KOPT-K1 (cell line): ENCODE measurements around the gene LRIT1.
"Not testable (repeated sequence)": the region's sequence is repeated elsewhere in the genome, so short reads cannot be mapped to it uniquely, and the experiment has no call there.

ENCODE experiments used
- H3K27ac ChIP-seq: fragments of 200-600 bp; sonication (generic); 2 replicates; pipeline ENCODE4 v1.5.1; 2016; ENCODE audit warnings: antibody characterized with exemption, mild to moderate bottlenecking, low read depth, low read length; ENCODE audit not compliant: poor library complexity, severe bottlenecking
- H3K36me3 ChIP-seq: fragments of 200-600 bp; sonication (generic); 2 replicates; pipeline ENCODE4 v1.5.1; 2017; ENCODE audit warnings: antibody characterized with exemption, mild to moderate bottlenecking, low read length, moderate library complexity; ENCODE audit not compliant: insufficient read depth
- H3K9me3 ChIP-seq: fragments of 200-600 bp; sonication (generic); 2 replicates; pipeline ENCODE4 v1.5.1; 2017; ENCODE audit warnings: antibody characterized with exemption, low read length, mild to moderate bottlenecking; ENCODE audit not compliant: insufficient read depth, poor library complexity, severe bottlenecking

The LRIT1 gene, protein sequence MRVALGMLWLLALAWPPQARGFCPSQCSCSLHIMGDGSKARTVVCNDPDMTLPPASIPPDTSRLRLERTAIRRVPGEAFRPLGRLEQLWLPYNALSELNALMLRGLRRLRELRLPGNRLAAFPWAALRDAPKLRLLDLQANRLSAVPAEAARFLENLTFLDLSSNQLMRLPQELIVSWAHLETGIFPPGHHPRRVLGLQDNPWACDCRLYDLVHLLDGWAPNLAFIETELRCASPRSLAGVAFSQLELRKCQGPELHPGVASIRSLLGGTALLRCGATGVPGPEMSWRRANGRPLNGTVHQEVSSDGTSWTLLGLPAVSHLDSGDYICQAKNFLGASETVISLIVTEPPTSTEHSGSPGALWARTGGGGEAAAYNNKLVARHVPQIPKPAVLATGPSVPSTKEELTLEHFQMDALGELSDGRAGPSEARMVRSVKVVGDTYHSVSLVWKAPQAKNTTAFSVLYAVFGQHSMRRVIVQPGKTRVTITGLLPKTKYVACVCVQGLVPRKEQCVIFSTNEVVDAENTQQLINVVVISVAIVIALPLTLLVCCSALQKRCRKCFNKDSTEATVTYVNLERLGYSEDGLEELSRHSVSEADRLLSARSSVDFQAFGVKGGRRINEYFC

DNA sequence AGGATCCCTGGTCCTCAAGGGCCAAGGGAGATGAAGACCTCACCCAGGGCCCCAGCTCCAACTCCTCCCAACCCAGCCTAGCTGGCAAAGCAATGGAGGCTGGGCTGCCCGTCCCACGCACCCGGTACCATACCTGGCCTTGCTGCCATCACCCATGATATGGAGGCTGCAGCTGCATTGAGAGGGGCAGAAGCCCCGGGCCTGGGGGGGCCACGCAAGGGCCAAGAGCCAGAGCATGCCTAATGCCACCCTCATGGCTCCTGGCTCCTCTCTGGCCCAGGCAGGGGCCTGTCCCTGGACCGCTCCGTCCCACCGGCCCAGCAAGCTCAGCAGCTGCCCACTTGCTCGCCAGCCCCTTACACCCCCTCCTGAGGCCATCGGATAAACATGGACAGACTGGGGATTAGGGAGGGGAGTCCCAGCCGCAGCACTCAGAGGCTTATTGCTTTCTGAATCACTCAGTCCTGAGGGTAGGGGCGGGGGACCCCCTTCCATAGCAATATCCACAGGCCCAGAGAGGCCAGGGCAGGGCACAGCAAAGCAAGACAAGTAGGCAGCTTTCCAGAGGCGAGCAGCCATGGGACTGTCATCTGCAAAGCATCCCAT lies at the start of gene LRIT1:
Gene LRIT1, minus strand, starts transcription at position 362 of the 606 bp plus-strand sequence. Its CDS starts 107 bp downstream, at position 255.
- Histone ChIP-seq H3K9me3 (no peaks in the 10 kb centered on the region), H3K36me3 (no peaks in the 10 kb centered on the region)

DNA sequence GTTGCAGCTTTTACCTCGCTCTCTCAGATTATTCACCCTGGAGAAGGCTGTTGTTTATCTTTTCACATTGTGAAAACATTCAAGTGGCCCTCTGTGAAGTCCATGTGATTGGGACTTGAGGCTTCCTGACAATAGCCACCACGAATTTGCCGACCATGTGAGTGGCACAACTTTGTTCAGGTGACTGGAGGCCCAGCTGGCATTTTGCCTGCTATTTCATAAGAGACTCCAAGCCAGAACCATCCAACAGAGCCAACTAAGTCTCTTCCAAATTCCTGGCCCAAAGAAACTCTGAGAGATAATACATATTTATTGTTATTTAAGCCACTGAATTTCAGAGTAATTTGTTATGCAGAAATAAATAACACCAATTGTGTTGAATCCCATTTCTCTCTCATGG lies 48.9 kb upstream of the LRIT1 start:
- Histone ChIP-seq H3K27ac (no peak overlapping the region), H3K36me3 (no peaks in the 10 kb centered on the region), H3K9me3 (no peaks in the 10 kb centered on the region)

More for the DNA sequence above, at the start of gene LRIT1:
- no peak within 1 kb of the TSS for H3K27ac ChIP-seq

DNA sequence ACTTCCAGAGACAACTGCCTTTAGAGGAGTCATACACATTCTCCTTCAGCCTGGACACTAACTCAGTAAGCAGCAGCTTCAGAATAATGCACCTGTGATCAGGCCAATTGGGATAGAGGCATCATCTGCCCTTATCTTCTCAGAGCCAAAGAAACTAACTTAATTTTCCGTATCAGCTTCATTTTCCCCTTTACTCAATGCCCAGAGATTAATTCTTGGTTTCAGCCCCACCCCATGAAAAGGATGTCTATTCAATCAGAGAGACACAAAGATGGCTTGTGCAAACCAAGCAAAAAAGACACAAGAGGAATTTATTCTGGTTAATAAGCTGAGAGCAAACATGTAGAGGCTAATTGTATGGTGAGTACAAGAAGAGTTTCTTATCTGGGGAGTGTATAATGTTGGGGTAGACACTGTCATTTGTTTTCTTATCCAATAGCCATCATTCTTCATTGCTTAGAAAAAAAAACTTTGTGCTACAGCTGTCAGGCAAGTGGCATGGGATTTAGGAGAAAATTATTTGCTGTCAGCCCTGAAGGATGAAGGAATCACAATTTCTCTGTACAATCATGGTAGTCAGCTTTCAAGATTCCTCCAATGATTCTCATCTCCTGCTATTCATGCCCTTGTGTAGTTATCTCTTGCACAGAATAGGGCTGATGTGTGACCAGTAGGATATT lies 48.3 kb upstream of the LRIT1 start:
- Histone ChIP-seq H3K9me3 (no peaks in the 10 kb centered on the region), H3K36me3 (no peaks in the 10 kb centered on the region), H3K27ac (no peak overlapping the region)

DNA sequence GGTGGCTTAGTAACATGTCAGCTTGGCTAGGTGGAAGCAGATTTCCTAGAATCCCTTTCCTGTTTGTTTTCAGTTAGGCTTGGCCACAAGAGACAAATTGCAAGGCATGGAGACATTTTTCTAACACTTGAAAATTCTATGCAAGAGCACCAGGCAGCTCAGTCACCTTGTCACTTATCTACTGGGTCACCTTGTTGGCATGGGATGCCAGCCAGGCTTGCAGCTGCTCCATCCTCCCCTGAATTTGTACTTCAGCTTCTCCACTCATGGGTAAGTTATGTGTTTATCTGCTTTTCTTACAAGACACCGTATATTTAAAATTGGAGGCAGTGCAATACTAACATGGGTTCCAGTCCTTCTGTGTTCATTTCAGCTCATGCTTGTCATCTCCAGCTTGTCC lies 46.8 kb upstream of the LRIT1 start:
- no peaks in the 10 kb centered on the region for H3K36me3 ChIP-seq
- H3K27ac ChIP-seq: no peak overlapping the region
- no peaks in the 10 kb centered on the region for H3K9me3 ChIP-seq

DNA sequence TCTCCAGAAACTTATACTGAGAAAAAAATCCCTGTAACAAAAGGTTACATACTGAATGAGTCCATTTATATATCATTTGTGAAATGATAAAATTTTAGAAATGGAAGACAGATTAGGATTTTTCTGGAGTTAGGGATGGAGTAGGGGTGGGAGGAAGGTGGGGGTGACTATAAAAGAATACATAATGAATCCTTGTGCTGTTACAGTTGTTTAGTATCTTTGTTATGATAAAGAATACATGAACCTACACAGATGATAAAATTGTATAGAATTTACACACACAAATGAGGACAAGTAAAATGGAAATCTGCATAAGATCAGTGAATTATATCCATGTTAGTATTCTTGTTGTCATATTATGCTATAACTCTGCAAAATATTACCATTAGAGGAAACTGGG lies 45.3 kb upstream of the LRIT1 start:
- Histone ChIP-seq H3K9me3 (no peaks in the 10 kb centered on the region), H3K27ac (no peak overlapping the region), H3K36me3 (no peaks in the 10 kb centered on the region)

DNA sequence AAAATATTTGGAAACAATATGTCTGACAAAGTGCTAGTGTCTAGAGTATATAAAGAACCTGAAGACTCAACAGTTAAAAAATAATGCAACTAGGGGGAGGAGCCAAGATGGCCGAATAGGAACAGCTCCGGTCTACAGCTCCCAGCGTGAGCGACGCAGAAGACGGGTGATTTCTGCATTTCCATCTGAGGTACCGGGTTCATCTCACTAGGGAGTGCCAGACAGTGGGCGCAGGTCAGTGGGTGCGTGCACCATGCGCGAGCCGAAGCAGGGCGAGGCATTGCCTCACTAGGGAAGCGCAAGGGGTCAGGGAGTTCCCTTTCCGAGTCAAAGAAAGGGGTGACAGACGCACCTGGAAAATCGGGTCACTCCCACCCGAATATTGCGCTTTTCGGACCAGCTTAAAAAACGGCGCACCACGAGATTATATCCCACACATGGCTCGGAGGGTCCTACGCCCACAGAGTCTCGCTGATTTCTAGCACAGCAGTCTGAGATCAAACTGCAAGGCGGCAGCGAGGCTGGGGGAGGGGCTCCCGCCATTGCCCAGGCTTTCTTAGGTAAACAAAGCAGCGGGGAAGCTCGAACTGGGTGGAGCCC lies 38.6 kb upstream of the LRIT1 start:
- H3K9me3 ChIP-seq, H3K36me3 ChIP-seq, H3K27ac ChIP-seq: not testable (repeated sequence)

DNA sequence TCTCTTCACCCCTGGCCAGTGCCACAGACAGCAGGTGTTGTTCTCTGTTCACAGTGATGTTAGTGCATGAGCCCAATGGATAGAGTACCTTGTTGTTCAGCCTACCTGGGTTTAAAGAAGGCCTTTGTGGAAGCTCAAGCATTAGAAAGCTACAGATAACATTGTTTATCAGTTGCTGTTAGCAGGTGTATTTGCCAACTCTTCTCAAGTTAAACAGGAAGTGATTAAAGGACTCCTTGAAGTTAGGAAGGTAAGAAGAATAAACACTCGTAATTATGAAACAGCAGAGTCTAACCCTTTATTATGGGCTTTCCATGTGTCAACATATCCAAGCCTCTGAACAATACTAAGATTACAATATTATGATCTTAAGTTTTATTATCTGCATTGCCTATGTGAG lies 29.4 kb upstream of the LRIT1 start:
- Histone ChIP-seq H3K36me3 (no peaks in the 10 kb centered on the region), H3K9me3 (no peaks in the 10 kb centered on the region), H3K27ac (no peak overlapping the region)

DNA sequence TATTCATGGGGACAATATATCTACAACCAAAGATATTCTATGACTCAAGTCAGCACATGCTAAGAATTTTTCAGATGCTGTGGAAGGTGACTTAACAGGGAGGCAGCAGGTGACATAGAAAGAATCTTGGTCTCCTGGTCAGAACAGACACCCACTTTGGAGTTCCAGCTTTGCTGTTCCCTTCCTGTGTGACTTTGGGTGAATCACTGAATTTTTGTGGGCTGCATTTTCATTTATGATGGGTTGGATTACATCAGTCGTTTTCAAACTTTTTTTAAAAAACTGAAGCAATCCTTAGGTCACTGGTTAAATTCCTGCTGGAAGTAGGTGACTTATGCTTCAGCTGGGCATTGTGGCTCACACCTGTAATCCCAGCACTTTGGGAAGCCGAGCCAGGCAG lies 28.4 kb upstream of the LRIT1 start:
- Histone ChIP-seq H3K27ac (no peak overlapping the region), H3K9me3 (no peaks in the 10 kb centered on the region), H3K36me3 (no peaks in the 10 kb centered on the region)

DNA sequence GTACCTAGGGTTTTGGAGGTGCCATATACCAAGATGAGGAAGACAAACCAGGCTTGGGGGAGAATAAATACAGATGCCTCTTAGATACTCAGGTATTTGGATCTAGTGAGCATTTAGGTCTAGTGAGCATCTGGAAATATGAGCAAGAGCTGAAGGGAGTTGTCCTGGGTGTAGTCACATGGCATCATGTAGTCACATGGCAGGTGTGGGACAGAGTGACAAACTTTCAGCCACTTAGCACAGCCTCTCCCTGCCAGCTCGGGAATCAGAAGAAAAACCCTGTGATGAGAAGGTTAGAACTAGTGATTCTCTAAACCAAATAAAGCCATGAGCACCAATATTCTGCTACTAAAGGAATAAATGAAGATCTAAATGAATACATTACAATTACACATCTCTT lies 27.8 kb upstream of the LRIT1 start:
- Histone ChIP-seq H3K27ac (no peak overlapping the region), H3K36me3 (no peaks in the 10 kb centered on the region), H3K9me3 (no peaks in the 10 kb centered on the region)

DNA sequence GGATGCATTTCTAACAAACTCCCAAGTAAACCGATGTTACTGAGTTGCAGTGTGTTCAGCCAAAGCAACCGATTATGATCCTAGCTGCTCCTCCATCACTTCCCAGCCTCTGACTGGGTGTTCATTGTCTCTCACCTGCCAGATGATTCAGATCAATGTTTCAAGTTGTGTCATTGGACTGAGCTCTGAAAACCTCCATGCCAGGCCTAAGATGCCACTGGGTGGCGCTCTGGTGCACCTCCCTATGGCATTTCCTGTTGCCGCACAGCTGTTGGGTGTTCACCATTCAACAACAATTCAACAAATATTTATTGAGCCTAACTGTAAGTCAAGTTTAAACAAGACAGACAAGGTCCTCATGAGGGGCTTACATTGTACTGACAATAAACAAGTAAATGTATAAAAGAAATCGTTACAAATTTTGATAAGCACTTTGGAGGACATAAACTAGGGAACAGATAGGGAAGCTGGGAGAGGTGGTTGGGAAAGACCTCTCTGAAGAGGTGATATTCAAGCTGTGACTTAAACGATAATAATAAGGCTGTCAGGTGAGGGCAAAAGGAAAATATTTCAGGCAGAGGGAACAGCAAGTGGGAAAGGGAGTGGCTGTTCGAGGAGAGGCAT lies 26.3 kb upstream of the LRIT1 start:
- Histone ChIP-seq H3K36me3 (no peaks in the 10 kb centered on the region), H3K27ac (no peak overlapping the region), H3K9me3 (no peaks in the 10 kb centered on the region)

DNA sequence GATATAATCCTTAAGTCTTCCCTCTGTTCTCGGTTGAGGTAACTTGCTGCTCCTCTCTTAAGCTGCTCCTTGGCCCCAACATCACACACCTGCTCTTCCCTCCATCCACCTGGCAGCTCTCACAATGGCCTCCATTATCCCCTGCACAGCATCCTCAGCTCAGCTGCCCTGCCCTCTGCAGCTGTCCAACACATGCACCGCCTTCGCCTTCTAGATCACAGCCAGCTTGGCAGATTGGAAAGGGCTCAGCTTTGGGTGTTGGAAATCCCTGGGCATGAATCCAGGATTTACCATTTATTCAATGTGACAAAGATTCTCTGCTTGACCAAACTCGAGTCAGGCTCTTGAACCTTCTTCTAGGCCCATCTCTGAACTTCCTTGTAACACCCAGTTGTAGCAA lies 24.1 kb upstream of the LRIT1 start:
- Histone ChIP-seq H3K36me3 (no peaks in the 10 kb centered on the region), H3K9me3 (no peaks in the 10 kb centered on the region), H3K27ac (no peak overlapping the region)

DNA sequence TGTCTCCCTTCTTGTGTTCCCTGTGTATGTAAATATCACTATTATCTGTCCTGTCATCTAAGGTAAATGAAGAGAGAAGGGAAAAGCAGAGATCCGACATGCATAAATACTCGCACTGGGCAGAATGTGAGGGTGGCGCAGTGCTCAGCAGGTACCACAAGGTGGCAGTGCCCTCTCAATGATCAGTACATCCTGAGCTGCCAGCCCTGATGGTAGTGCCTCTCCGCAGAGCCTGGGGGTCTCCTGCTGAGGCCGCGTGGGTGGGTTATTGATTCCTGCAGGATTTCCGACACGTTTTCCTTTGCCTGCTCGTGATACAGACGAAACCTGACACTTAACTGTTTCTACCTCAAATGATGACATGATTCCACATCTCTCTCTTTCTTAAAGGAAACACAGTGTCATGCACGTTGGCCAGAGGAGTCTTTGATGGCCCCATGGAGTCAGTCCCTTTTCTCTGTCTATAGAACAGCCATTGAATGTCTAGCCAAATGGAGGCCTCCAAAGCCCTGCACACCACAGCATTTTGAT lies 23.3 kb upstream of the LRIT1 start:
- Histone ChIP-seq H3K36me3 (no peaks in the 10 kb centered on the region), H3K27ac (no peak overlapping the region), H3K9me3 (no peaks in the 10 kb centered on the region)

DNA sequence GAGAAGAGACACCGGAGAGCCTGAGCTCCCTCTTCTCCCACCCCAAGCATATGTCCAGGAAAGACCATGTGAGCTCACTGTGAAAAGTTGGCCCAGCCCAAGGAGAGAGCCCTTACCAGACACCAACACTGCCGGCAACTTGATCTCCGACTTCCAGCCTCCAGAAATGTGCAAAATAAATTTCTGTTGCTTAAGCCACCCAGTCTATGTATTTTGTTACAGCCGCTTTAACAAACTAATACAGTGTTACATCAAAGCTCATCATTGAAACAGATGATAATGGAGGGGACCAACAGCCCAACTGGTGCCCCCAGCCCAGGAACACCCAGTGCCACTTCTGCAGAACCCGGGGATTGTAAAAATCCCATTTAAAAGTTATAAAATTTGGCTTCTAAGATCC lies 22.4 kb upstream of the LRIT1 start:
- no peak overlapping the region for H3K27ac ChIP-seq
- H3K9me3 ChIP-seq: no peaks in the 10 kb centered on the region
- H3K36me3 ChIP-seq: no peaks in the 10 kb centered on the region

DNA sequence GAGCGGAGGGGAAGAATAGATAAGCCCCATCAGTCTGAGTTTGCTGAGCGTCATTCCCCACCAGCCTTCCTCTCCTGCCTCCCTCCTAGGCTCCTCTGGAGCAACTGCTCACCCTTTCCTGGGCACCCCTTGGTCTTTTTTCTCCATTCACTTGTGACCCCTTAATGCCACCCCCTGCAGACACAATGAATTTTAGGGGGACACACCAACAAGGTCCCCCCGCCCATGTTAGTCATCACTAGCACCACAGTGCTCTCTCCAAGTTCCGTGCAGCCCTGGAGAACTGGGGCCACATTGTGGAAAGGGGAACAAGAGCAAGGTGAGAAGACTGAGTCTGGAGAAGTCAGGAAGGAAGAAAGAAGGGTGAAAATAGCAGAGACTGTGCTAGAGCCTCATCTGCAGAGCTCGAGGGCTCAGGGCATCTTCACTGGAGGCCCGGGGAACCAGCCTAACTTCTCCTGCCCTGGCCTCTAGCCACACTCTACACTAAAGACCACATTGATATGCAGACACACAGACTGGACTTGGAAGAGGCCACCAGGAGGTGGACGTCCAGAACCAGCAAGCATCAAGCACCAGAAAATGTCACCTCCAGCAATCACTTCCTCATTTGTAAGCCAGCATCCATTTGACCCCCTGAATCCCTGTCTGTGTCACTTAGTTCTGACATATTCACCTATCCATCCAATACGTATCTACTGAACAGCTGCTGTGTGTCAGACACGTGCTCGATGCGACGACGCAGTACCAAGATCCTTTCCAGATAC lies 21.0 kb upstream of the LRIT1 start:
- Histone ChIP-seq H3K27ac (no peak overlapping the region), H3K36me3 (no peaks in the 10 kb centered on the region)

More for the DNA sequence above, 21.0 kb upstream of the LRIT1 start:
- H3K9me3 ChIP-seq: no peaks in the 10 kb centered on the region
